ENCODE measurements around the gene SARM1. TPM values are rescaled to one million over a fixed set of nuclear protein-coding genes. Genes with fewer than 3 reads are reported as not detected.

The SARM1 gene
- total RNA-seq, 1 experiment from 2014 or later: 5.1 TPM

DNA sequence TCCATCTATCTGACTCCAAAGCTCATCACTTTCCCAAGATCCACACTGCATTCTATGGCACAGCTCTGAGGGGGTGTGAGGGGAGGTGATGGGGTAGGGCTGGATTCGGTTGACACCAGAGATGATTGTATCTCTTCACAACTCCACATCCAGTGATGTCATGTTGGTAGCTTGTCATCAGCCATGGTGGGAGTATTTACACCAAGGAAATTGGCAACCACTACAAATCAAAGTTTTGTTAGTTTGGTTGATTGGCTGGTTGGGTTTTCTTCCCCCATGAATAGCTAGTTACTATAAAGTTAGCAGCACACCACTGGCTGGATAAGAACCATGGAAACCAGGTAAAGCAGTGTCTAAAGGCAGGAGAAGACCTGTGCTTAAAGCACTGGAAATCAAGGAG, 19.5 kb downstream of the SARM1 start:
- Histone ChIP-seq H3K18ac (ENCODE audit: insufficient read length, low read depth, low read length) (no peak overlapping the region), H3K4me2 (ENCODE audit: insufficient read depth, insufficient read length, low read length) (no peak overlapping the region), H3K9ac (ENCODE audit: extremely low read depth, insufficient read length, low read length) (no peak overlapping the region), H2BK15ac (ENCODE audit: low read depth, low read length) (no peak overlapping the region), H2BK12ac (ENCODE audit: insufficient read length, low read depth, low read length) (no peak overlapping the region), H2AK5ac (ENCODE audit: insufficient read length, low read length) (no peak overlapping the region), H3K27ac (ENCODE audit: insufficient read length, low read depth, low read length) (no peak overlapping the region), H4K5ac (ENCODE audit: insufficient read length, low read depth, low read length) (no peak overlapping the region), H2AFZ (ENCODE audit: low read length) (no peak overlapping the region), H3K4ac (ENCODE audit: low read depth, low read length) (no peak overlapping the region), H3K9me3 (ENCODE audit: control insufficient read depth, low read depth, low read length) (no peaks in the 10 kb centered on the region), H2BK120ac (ENCODE audit: low read depth, low read length, poor library complexity, severe bottlenecking) (no peak overlapping the region), H4K8ac (replicated peaks; ENCODE audit: insufficient read length, low read depth, low read length) (no peak overlapping the region), H4K20me1 (ENCODE audit: control insufficient read depth, insufficient read depth, insufficient read length) (no peaks in the 10 kb centered on the region), H4K91ac (ENCODE audit: insufficient read length, low read depth, low read length) (no peak overlapping the region), H3K23me2 (ENCODE audit: insufficient read length, low read depth, low read length, poor library complexity, severe bottlenecking) (no peaks in the 10 kb centered on the region), H3K56ac (ENCODE audit: insufficient read length, low read depth, low read length) (no peak overlapping the region), H3K14ac (ENCODE audit: insufficient read depth, low read length) (no peak overlapping the region), H3K27me3 (ENCODE audit: insufficient read depth, low read length) (no peaks in the 10 kb centered on the region), H3K23ac (ENCODE audit: insufficient read length, low read depth, low read length) (no peak overlapping the region), H3K79me1 (ENCODE audit: insufficient read depth, low read depth, low read length, poor library complexity, severe bottlenecking) (no peaks in the 10 kb centered on the region), H3K79me2 (ENCODE audit: insufficient read depth, low read length) (no peaks in the 10 kb centered on the region), H2BK5ac (ENCODE audit: insufficient read length, low read length) (no peak overlapping the region), H3K4me1 (ENCODE audit: insufficient read depth, low read length) (no peaks in the 10 kb centered on the region), H3T11ph (ENCODE audit: low read length) (no peak overlapping the region), H2BK20ac (ENCODE audit: low read depth, low read length, poor library complexity, severe bottlenecking) (no peak overlapping the region)
- TF ChIP-seq, protein P1, sequence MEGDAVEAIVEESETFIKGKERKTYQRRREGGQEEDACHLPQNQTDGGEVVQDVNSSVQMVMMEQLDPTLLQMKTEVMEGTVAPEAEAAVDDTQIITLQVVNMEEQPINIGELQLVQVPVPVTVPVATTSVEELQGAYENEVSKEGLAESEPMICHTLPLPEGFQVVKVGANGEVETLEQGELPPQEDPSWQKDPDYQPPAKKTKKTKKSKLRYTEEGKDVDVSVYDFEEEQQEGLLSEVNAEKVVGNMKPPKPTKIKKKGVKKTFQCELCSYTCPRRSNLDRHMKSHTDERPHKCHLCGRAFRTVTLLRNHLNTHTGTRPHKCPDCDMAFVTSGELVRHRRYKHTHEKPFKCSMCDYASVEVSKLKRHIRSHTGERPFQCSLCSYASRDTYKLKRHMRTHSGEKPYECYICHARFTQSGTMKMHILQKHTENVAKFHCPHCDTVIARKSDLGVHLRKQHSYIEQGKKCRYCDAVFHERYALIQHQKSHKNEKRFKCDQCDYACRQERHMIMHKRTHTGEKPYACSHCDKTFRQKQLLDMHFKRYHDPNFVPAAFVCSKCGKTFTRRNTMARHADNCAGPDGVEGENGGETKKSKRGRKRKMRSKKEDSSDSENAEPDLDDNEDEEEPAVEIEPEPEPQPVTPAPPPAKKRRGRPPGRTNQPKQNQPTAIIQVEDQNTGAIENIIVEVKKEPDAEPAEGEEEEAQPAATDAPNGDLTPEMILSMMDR (conservative IDR thresholded peaks at IDR 0.05): no peak
- no peak overlapping the region for H3K27ac Mint-ChIP-seq
- no peak for DNase-seq
- peaks cover 0 to 9% of the 10 kb centered on the region in 2 experiments; a peak in 1 of 4 replicates for H3K4me1 Mint-ChIP-seq
- H3K36me3 Mint-ChIP-seq (ENCODE audit: insufficient read depth in 1 of 3, low read depth in 3 of 3): peaks cover 0 to 3% (median 0%) of the 10 kb centered on the region in 3 experiments; a peak in 2 of 7 replicates
- no CpG with 5 or more reads among the region's 1 CpG for WGBS (ENCODE audit: extremely low coverage, insufficient read length, low lambda C conversion rate)
- H3K9me3 Mint-ChIP-seq: no peaks in the 10 kb centered on the region
- no peak overlapping the region for H3K4me3 Mint-ChIP-seq
- peaks cover 25% of the 10 kb centered on the region for H3K27me3 Mint-ChIP-seq (ENCODE audit: low read depth)

Data from H9 (cell line).